Astrocyte (in vitro differentiated cells and primary cell): Measurements from ENCODE around the gene NINJ1. TPM values are rescaled to one million over a fixed set of nuclear protein-coding genes. Genes with fewer than 3 reads are reported as not detected.

Source experiments
- DNase-seq: peaks from one replicate; pipeline ENCODE4 v3.0.0-alpha.2; 2010; ENCODE audit warnings: low read depth
- FAIRE-seq: peaks from 2 replicates; lab custom pipeline; 2011; peaks lifted over from hg19 to GRCh38; lab: Jason Lieb, UNC
- H2AFZ ChIP-seq: 2 replicates; pipeline ENCODE4 v1.6.0; 2012; ENCODE audit warnings: low read depth, low read length, inconsistent platforms
- H3K27ac ChIP-seq: 2 replicates; pipeline ENCODE4 v1.5.1; 2011; ENCODE audit warnings: low read depth, low read length, inconsistent platforms
- H3K27me3 ChIP-seq: 2 replicates; pipeline ENCODE4 v1.6.0; 2011; ENCODE audit warnings: low read length, inconsistent platforms; ENCODE audit not compliant: insufficient read depth
- H3K36me3 ChIP-seq: 2 replicates; pipeline ENCODE4 v1.5.1; 2011; ENCODE audit warnings: low read length, inconsistent platforms; ENCODE audit not compliant: insufficient read depth
- H3K4me1 ChIP-seq: 2 replicates; pipeline ENCODE4 v1.5.1; 2011; ENCODE audit warnings: low read length, inconsistent platforms; ENCODE audit not compliant: insufficient read depth
- H3K4me2 ChIP-seq: 2 replicates; pipeline ENCODE4 v1.6.0; 2012; ENCODE audit warnings: low read length, inconsistent platforms
- H3K4me3 ChIP-seq: 2 replicates; pipeline ENCODE4 v1.5.1; 2011; ENCODE audit warnings: low read depth, mild to moderate bottlenecking, low read length, inconsistent platforms; ENCODE audit not compliant: insufficient read depth
- H3K79me2 ChIP-seq: 2 replicates; pipeline ENCODE4 v1.6.0; 2012; ENCODE audit warnings: mild to moderate bottlenecking, low read length, inconsistent platforms; ENCODE audit not compliant: insufficient read depth
- H3K9ac ChIP-seq: 2 replicates; pipeline ENCODE4 v1.6.0; 2012; ENCODE audit warnings: mild to moderate bottlenecking, low read length, inconsistent platforms
- H3K9me3 ChIP-seq: 2 replicates; pipeline ENCODE4 v1.5.1; 2012; ENCODE audit warnings: low read depth, mild to moderate bottlenecking, low read length, inconsistent platforms; ENCODE audit not compliant: insufficient read depth
- H4K20me1 ChIP-seq: 2 replicates; pipeline ENCODE4 v1.6.0; 2012; ENCODE audit warnings: low read length, inconsistent platforms; ENCODE audit not compliant: insufficient read depth
- H3K27ac Mint-ChIP-seq: one replicate; pipeline ENCODE4 v1.8.0; 2021; ENCODE audit warnings: mild to moderate bottlenecking, mixed read lengths; ENCODE audit not compliant: unreplicated experiment
- H3K27me3 Mint-ChIP-seq: one replicate; pipeline ENCODE4 v1.8.0; 2021; ENCODE audit warnings: low read depth, mixed read lengths; ENCODE audit not compliant: unreplicated experiment
- H3K36me3 Mint-ChIP-seq: one replicate; pipeline ENCODE4 v1.8.0; 2021; ENCODE audit warnings: low read depth, mixed read lengths; ENCODE audit not compliant: unreplicated experiment
- H3K4me1 Mint-ChIP-seq: one replicate; pipeline ENCODE4 v1.8.0; 2021; ENCODE audit warnings: low read depth, mixed read lengths; ENCODE audit not compliant: unreplicated experiment
- H3K4me3 Mint-ChIP-seq: one replicate; pipeline ENCODE4 v1.8.0; 2021; ENCODE audit warnings: mild to moderate bottlenecking, moderate library complexity, mixed read lengths; ENCODE audit not compliant: unreplicated experiment
- H3K9me3 Mint-ChIP-seq: one replicate; pipeline ENCODE4 v1.8.0; 2021; ENCODE audit warnings: mild to moderate bottlenecking, mixed read lengths; ENCODE audit not compliant: unreplicated experiment
- CTCF ChIP-seq: IDR thresholded peaks from 2 replicates; pipeline ENCODE4 v1.5.1; 2011; ENCODE audit warnings: low read depth, mild to moderate bottlenecking, inconsistent platforms, low read length, moderate library complexity; ENCODE audit not compliant: insufficient read depth
- EZH2 ChIP-seq: IDR thresholded peaks from 2 replicates; pipeline ENCODE4 v1.6.1; 2012; ENCODE audit warnings: mild to moderate bottlenecking, low read length, inconsistent platforms; ENCODE audit not compliant: insufficient read depth
- total RNA-seq: library from RNA; stranded (reverse); gene quantifications from 2 replicates; pipeline ENCODE4 v1.2.1, GENCODE V29; 2021

The NINJ1 gene
- total RNA-seq, 1 donor from 2014 or later, result 28.3 TPM

GRCh38 chr9:93133681-93134014 lies 403 bp downstream of the NINJ1 start:
- peaks cover 3% of the 10 kb centered on the region for H3K9me3 Mint-ChIP-seq
- TF ChIP-seq CTCF (no peak), EZH2 (no peak)

GRCh38 chr9:93132946-93133680 lies 938 bp downstream of the NINJ1 start:
- peak overlapping the region; percentile 88 for H3K4me3 Mint-ChIP-seq
- Histone ChIP-seq H2AFZ (peak overlapping the region; percentile 93), H3K36me3 (no peaks in the 10 kb centered on the region), H3K9ac (peak overlapping the region; percentile 93), H3K79me2 (peaks cover 28% of the 10 kb centered on the region), H3K4me1 (peaks cover 20% of the 10 kb centered on the region), H3K27me3 (no peaks in the 10 kb centered on the region), H3K9me3 (no peaks in the 10 kb centered on the region), H3K27ac (peak overlapping the region; percentile 69), H3K4me3 (peak overlapping the region; percentile 70), H4K20me1 (peaks cover 43% of the 10 kb centered on the region), H3K4me2 (peak overlapping the region; percentile 96)
- H3K27me3 Mint-ChIP-seq, result peaks cover 15% of the 10 kb centered on the region
- H3K36me3 Mint-ChIP-seq, result no peaks in the 10 kb centered on the region
- peaks cover 6% of the 10 kb centered on the region for H3K4me1 Mint-ChIP-seq
- DNase-seq (peak; percentile 85), FAIRE-seq (no peak)
- TF ChIP-seq CTCF, result no peak
- no peak for TF ChIP-seq EZH2
- no peaks in the 10 kb centered on the region for H3K9me3 Mint-ChIP-seq
- peak overlapping the region; percentile 89 for H3K27ac Mint-ChIP-seq

More at GRCh38 chr9:93133681-93134014, 403 bp downstream of the NINJ1 start:
- Histone ChIP-seq H3K36me3 (no peaks in the 10 kb centered on the region), H3K79me2 (peaks cover 28% of the 10 kb centered on the region), H3K27me3 (no peaks in the 10 kb centered on the region), H3K4me2 (peak overlapping the region; percentile 96), H3K27ac (peak overlapping the region; percentile 69), H3K9ac (peak overlapping the region; percentile 93), H4K20me1 (peaks cover 38% of the 10 kb centered on the region), H3K4me3 (peak overlapping the region; percentile 70), H3K4me1 (peaks cover 20% of the 10 kb centered on the region), H3K9me3 (no peaks in the 10 kb centered on the region), H2AFZ (peak overlapping the region; percentile 93)
- FAIRE-seq (no peak), DNase-seq (no peak)
- Mint-ChIP-seq H3K27ac (peak overlapping the region; percentile 89), H3K27me3 (peaks cover 15% of the 10 kb centered on the region), H3K4me1 (peaks cover 6% of the 10 kb centered on the region), H3K4me3 (peak overlapping the region; percentile 88), H3K36me3 (no peaks in the 10 kb centered on the region)
